Uterus (tissue), 4 donors: Measurements from ENCODE around the gene BACH2. TPM values are rescaled to one million over a fixed set of nuclear protein-coding genes. Genes with fewer than 3 reads are reported as not detected.

ENCODE experiments used
- DNase-seq, 2 donors: peaks; one replicate each; pipeline ENCODE4 v3.0.0-alpha.2; 2019 to 2020
- H3K27ac ChIP-seq, 2 donors: fragments of 200-600 bp; sonication (generic); 1 replicate in 1 of 2; 2 replicates in 1 of 2; pipeline ENCODE4 v1.5.1; 2016 to 2018
- H3K27me3 ChIP-seq, 2 donors: fragments of 200-600 bp; sonication (generic); one replicate each; pipeline ENCODE4 v1.5.1; 2018 to 2019; ENCODE audit warnings: control low read depth in 1 of 2
- H3K36me3 ChIP-seq, 2 donors: fragments of 200-600 bp; sonication (generic); one replicate each; pipeline ENCODE4 v1.5.1; 2019; ENCODE audit warnings: control low read depth in 1 of 2
- H3K4me1 ChIP-seq, 2 donors: fragments of 200-600 bp; sonication (generic); one replicate each; pipeline ENCODE4 v1.5.1; 2018 to 2019; ENCODE audit warnings: control low read depth in 1 of 2
- H3K4me3 ChIP-seq, 2 donors: fragments of 200-600 bp; sonication (generic); 1 replicate in 1 of 2; 2 replicates in 1 of 2; pipeline ENCODE4 v1.5.1; 2018 to 2019; ENCODE audit warnings: mild to moderate bottlenecking in 1 of 2
- H3K9me3 ChIP-seq, 2 donors: fragments of 200-600 bp; sonication (generic); one replicate each; pipeline ENCODE4 v1.5.1; 2019; ENCODE audit warnings: control low read depth in 1 of 2
- POLR2A ChIP-seq, 2 donors: fragments of 450-650 bp; IDR thresholded peaks; one replicate each; pipeline ENCODE4 v1.6.1; 2016; ENCODE audit warnings: antibody characterized with exemption in 2 of 2, mild to moderate bottlenecking in 1 of 2, moderate library complexity in 1 of 2
- intact Hi-C: fragments of 100-400 bp; cut with DNase I; formaldehyde crosslinking; loops from one replicate; pipeline ENCODE4 v1.15.1; 2023; ENCODE audit warnings: low total_unique reads
- total RNA-seq, 4 donors: library from RNA; depleted of rRNA in 3 of 4; stranded (reverse); fragments of >200 nt in 3 of 4; gene quantifications; one replicate each; pipeline versions ENCODE4 v1.1.0 to v1.2.4, GENCODE V29; 2014 to 2023
- TF ChIP-seq, protein P1 (sequence below), 4 experiments: fragments of 200-600 bp in 2 of 4; fragments of 450-650 bp in 2 of 4; sonication (generic) in 2 of 4; IDR thresholded peaks; one replicate each; pipeline ENCODE4 v1.5.1; 2016 to 2019; ENCODE audit warnings: antibody characterized with exemption in 4 of 4, mild to moderate bottlenecking in 2 of 4, moderate library complexity in 1 of 4
- donor health status: DM: yes; HTN: yes; CAD: no.

BACH2 gene
- total RNA-seq, 4 donors from 2014 or later = 1.3 to 15.0 (median 9.7) TPM

DNA sequence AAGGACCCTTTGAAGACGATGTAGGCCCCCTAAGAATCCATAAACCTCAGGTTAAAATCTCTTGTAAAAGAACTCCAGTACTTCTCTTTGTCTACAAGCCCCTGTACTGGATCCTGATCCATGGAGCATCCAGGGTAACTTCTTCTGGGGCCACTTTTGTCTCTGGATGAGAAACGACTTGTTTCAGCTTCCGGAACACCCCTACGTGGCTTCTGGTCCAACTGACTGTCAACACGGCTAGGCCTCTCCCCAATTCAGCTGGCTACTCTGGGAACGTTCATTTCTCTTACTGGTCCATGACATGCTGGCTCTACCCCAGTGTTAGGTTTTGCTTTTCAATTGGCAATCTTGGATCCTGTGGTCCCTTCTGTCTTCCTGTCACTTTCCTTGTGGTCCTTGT is 198.0 kb downstream of the BACH2 start:
- intact Hi-C loops = no loop called here
- Histone ChIP-seq H3K4me3 (no peak overlapping the region), H3K27ac (peak overlapping the region; percentile 84 to 86), H3K36me3 (no peaks in the 10 kb centered on the region), H3K9me3 (no peaks in the 10 kb centered on the region), H3K4me1 (peaks cover 11 to 13% of the 10 kb centered on the region in 2 donors), H3K27me3 (no peaks in the 10 kb centered on the region)
- peak; percentile 31 to 38 for DNase-seq
- no peak for TF ChIP-seq POLR2A (IDR thresholded peaks at IDR 0.05)

DNA sequence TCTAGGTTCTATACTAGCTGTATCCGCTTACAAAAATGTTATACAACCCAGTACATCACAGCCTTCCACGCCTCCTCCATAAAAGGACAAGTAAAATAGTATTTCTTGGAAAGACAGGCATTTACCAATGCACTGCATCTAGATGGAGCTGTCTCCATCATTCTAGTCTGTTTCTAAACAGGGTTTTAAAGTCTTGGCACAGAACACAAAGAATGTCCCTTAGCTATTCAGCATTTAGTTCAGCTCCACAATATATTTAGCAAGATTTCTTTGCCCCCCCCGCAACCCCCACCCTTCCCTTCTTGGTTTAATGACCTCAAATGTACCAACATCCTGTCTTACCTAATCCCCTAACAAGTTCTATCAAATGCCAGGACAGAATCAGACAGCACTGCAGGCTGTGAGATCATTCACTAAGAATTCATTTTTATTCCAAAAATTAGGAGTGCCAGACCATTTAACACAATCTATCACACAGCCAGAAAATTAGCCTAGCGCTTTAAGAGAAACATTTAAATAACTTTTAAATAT is 198.6 kb downstream of the BACH2 start:
- DNase-seq = peak; percentile 71 to 89
- H3K27me3 ChIP-seq = no peaks in the 10 kb centered on the region
- peak overlapping the region; percentile 84 to 86 for H3K27ac ChIP-seq
- intact Hi-C loops = no loop called here
- TF ChIP-seq, protein P1, sequence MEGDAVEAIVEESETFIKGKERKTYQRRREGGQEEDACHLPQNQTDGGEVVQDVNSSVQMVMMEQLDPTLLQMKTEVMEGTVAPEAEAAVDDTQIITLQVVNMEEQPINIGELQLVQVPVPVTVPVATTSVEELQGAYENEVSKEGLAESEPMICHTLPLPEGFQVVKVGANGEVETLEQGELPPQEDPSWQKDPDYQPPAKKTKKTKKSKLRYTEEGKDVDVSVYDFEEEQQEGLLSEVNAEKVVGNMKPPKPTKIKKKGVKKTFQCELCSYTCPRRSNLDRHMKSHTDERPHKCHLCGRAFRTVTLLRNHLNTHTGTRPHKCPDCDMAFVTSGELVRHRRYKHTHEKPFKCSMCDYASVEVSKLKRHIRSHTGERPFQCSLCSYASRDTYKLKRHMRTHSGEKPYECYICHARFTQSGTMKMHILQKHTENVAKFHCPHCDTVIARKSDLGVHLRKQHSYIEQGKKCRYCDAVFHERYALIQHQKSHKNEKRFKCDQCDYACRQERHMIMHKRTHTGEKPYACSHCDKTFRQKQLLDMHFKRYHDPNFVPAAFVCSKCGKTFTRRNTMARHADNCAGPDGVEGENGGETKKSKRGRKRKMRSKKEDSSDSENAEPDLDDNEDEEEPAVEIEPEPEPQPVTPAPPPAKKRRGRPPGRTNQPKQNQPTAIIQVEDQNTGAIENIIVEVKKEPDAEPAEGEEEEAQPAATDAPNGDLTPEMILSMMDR (IDR thresholded peaks at IDR 0.05) = peak in 3 of 4 experiments; percentile 38 to 48 (median 38)
- no peak for TF ChIP-seq POLR2A (IDR thresholded peaks at IDR 0.05)
- no peaks in the 10 kb centered on the region for H3K36me3 ChIP-seq
- no peaks in the 10 kb centered on the region for H3K9me3 ChIP-seq
- no peak overlapping the region for H3K4me3 ChIP-seq
- peaks cover 11 to 13% of the 10 kb centered on the region in 2 donors for H3K4me1 ChIP-seq

DNA sequence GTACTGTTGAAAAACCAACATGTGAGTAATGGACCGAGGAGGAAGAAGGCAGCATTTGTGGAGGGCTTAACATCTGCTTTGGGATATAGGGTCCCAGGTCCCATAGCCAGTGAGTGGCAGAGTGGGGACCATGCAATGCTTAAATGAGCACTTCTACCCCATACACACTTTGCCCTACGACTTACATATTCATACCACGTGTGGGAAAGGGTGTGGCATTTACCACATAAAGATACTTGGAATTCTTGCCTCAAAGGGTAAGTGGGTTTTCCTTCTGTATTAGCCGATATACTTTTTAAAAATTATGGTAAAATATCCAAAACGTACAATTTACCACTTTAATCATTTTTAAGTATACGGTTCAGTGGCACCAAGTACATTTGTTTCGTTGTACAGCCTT is 199.3 kb downstream of the BACH2 start:
- TF ChIP-seq, protein P1 (IDR thresholded peaks at IDR 0.05) = no peak
- TF ChIP-seq POLR2A (IDR thresholded peaks at IDR 0.05) = no peak
- peak overlapping the region; percentile 84 to 86 for H3K27ac ChIP-seq
- intact Hi-C loops = no loop called here
- no peaks in the 10 kb centered on the region for H3K9me3 ChIP-seq
- no peak overlapping the region for H3K4me3 ChIP-seq
- no peaks in the 10 kb centered on the region for H3K36me3 ChIP-seq
- H3K27me3 ChIP-seq = no peaks in the 10 kb centered on the region
- H3K4me1 ChIP-seq = peaks cover 11 to 13% of the 10 kb centered on the region in 2 donors
- no peak for DNase-seq

DNA sequence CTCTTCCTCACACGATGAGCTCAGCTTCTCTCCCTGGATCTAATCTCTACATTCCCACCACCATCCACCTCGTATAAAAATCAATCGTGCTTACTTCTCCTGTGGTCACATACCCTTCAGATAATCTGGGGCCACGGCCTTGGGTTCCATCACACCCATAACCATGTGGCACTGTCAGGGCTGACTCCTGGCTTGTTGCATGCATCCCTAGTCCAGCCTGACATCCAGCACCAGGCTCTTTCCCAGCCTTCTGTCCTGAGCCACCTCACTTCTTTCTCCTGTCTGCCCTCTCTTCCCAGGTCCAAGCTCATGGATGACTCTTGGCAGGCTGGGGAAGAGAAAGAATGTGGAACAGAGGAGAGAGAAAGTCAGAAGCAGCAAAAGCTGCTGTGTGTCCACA is 199.8 kb downstream of the BACH2 start:
- no peaks in the 10 kb centered on the region for H3K36me3 ChIP-seq
- no peaks in the 10 kb centered on the region for H3K9me3 ChIP-seq
- no peak overlapping the region for H3K4me3 ChIP-seq
- intact Hi-C loops = no loop called here
- DNase-seq = no peak
- TF ChIP-seq, protein P1 (IDR thresholded peaks at IDR 0.05) = no peak
- TF ChIP-seq POLR2A (IDR thresholded peaks at IDR 0.05) = no peak
- peak overlapping the region; percentile 84 to 86 for H3K27ac ChIP-seq
- no peaks in the 10 kb centered on the region for H3K27me3 ChIP-seq
- H3K4me1 ChIP-seq = peaks cover 11 to 13% of the 10 kb centered on the region in 2 donors

DNA sequence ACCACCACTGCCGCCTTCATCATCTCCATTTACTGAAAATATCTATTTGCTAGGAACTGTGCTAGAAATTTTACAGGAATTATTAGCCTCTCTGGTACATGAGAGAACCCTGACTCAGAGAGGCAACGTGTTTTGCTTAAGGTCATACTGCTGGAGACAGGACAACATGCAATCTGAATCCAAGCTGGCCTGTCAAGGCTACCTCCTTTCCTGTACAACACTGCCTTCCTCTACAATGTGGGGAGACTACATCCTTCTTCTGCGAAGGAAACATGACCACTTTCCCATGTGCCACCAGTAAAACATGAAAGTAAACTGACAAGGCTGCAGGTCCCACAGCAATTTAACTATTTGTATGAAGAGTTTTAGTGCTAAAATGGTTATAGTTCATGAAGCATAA is 200.9 kb downstream of the BACH2 start:
- no peak for DNase-seq
- Histone ChIP-seq H3K36me3 (no peaks in the 10 kb centered on the region), H3K4me3 (no peak overlapping the region), H3K9me3 (no peaks in the 10 kb centered on the region), H3K27me3 (no peaks in the 10 kb centered on the region), H3K27ac (peak overlapping the region in 1 of 2 donors; percentile 86), H3K4me1 (peaks cover 11 to 13% of the 10 kb centered on the region in 2 donors)
- TF ChIP-seq, protein P1 (IDR thresholded peaks at IDR 0.05) = no peak
- no peak for TF ChIP-seq POLR2A (IDR thresholded peaks at IDR 0.05)
- intact Hi-C loops = no loop called here

DNA sequence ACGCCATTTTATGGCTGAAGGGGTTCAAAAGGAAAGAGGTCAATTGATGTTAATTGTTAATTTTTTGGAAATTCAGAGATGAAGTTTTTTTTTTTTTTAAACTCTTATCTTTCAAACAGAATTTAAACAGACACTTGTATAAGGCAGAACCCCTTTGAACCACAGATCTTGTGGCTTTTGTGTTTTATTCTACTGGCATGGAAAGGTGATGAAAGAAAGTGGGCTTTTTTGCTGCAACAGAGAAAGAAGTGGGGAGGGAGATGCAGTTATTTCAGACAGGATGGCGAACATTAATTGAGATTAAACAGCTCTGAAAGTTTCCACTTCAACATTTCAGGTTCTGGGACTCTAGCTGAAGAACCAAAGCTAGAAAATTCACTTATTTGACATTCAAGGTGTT is 201.5 kb downstream of the BACH2 start:
- Histone ChIP-seq H3K9me3 (no peaks in the 10 kb centered on the region), H3K4me3 (no peak overlapping the region), H3K36me3 (no peaks in the 10 kb centered on the region), H3K4me1 (peaks cover 11 to 13% of the 10 kb centered on the region in 2 donors), H3K27ac (no peak overlapping the region), H3K27me3 (no peaks in the 10 kb centered on the region)
- TF ChIP-seq, protein P1 (IDR thresholded peaks at IDR 0.05) = no peak
- no peak for TF ChIP-seq POLR2A (IDR thresholded peaks at IDR 0.05)
- intact Hi-C loops = no loop called here
- DNase-seq = no peak
